Measurements from ENCODE around the gene DYNLT2.

DNA sequence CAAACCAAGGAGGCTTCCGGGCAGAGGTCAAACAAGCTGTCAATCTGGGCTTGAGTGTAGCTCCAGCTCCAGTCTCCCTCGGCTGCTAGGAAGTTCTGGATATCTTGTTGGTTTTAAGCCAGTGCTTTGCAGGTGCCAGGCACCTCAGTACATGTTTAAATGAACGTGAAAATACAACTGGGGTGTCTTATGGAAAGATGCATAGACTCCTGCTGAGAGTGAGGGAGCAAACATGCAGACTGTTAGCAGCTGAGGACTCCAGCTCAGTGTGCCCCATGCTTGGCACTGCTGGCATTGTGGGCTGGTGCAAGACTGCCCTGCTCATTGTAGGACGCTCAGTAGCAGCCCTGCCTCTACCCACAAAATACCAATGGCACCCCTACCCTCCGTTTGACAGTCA, 28.5 kb upstream of the DYNLT2 start:
- TF ChIP-seq, protein P1, sequence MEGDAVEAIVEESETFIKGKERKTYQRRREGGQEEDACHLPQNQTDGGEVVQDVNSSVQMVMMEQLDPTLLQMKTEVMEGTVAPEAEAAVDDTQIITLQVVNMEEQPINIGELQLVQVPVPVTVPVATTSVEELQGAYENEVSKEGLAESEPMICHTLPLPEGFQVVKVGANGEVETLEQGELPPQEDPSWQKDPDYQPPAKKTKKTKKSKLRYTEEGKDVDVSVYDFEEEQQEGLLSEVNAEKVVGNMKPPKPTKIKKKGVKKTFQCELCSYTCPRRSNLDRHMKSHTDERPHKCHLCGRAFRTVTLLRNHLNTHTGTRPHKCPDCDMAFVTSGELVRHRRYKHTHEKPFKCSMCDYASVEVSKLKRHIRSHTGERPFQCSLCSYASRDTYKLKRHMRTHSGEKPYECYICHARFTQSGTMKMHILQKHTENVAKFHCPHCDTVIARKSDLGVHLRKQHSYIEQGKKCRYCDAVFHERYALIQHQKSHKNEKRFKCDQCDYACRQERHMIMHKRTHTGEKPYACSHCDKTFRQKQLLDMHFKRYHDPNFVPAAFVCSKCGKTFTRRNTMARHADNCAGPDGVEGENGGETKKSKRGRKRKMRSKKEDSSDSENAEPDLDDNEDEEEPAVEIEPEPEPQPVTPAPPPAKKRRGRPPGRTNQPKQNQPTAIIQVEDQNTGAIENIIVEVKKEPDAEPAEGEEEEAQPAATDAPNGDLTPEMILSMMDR (IDR thresholded peaks at IDR 0.05), result no peak
- no peak for TF ChIP-seq POLR2A (IDR thresholded peaks at IDR 0.05)

Data from esophagus squamous epithelium (tissue), 4 donors.